ENCODE data around the gene TMEM119. TPM values are rescaled to one million over a fixed set of nuclear protein-coding genes. Genes with fewer than 3 reads are reported as not detected.

The TMEM119 gene
- polyA plus RNA-seq, 1 experiment = 60.3 TPM

- Histone ChIP-seq H3K27ac (ENCODE audit: low read depth, low read length) (no peak overlapping the region), H3K9me3 (ENCODE audit: control insufficient read depth, insufficient read depth, low read length) (peaks cover 7% of the 10 kb centered on the region), H3K4me3 (ENCODE audit: low read depth, low read length) (no peak overlapping the region), H3K27me3 (ENCODE audit: control insufficient read depth, insufficient read depth, low read length) (no peaks in the 10 kb centered on the region)
- ChIA-PET CTCF (interaction anchor here (0.6 to 11.2 kb wide), 57 partner anchors 9 to 538 kb away, joined by 3 to 508 read pairs (median 5); partner anchors contain the start of genes ISCU, SART3 and SELPLG), POLR2A (no interaction called here)
- TF ChIP-seq CTCF (IDR thresholded peaks at IDR 0.05; ENCODE audit: low read depth, low read length) = no peak
- DNase-seq (ENCODE audit: low read depth, low spot score) = no peak
Observed at GRCh38 chr12:108616941-108617858, 19.3 kb upstream of the TMEM119 start.

- POLR2A ChIA-PET = interaction anchor here (0.6 to 1.5 kb wide), 2 partner anchors 55 to 188 kb away, joined by 3 read pairs; partner anchors contain the start of gene SART3
- H3K27ac ChIP-seq (ENCODE audit: low read depth, low read length) = no peak overlapping the region
- no peak for TF ChIP-seq CTCF (IDR thresholded peaks at IDR 0.05; ENCODE audit: low read depth, low read length)
- no peaks in the 10 kb centered on the region for H3K27me3 ChIP-seq (ENCODE audit: control insufficient read depth, insufficient read depth, low read length)
- DNase-seq (ENCODE audit: low read depth, low spot score) = no peak
- CTCF ChIA-PET = interaction anchor here (1.1 to 11.2 kb wide), 4 partner anchors 9 to 50 kb away, joined by 3 to 508 read pairs (median 40); partner anchors contain the start of genes ISCU and SART3
- peaks cover 7% of the 10 kb centered on the region for H3K9me3 ChIP-seq (ENCODE audit: control insufficient read depth, insufficient read depth, low read length)
- H3K4me3 ChIP-seq (ENCODE audit: low read depth, low read length) = no peak overlapping the region
Observed at GRCh38 chr12:108616359-108616758, 18.5 kb upstream of the TMEM119 start.

- ChIA-PET CTCF (interaction anchor here (0.7 to 11.2 kb wide), 3 partner anchors 31 to 187 kb away, joined by 4 to 508 read pairs (median 4); partner anchors contain the start of genes ISCU and SART3), POLR2A (interaction anchor here (0.6 to 1.5 kb wide), 3 partner anchors 16 to 189 kb away, joined by 3 read pairs; partner anchors contain the start of gene SART3)
- Histone ChIP-seq H3K4me3 (ENCODE audit: low read depth, low read length) (no peak overlapping the region), H3K27me3 (ENCODE audit: control insufficient read depth, insufficient read depth, low read length) (no peaks in the 10 kb centered on the region), H3K9me3 (ENCODE audit: control insufficient read depth, insufficient read depth, low read length) (peaks cover 7% of the 10 kb centered on the region), H3K27ac (ENCODE audit: low read depth, low read length) (no peak overlapping the region)
- TF ChIP-seq CTCF (IDR thresholded peaks at IDR 0.05; ENCODE audit: low read depth, low read length) = no peak
- no peak for DNase-seq (ENCODE audit: low read depth, low spot score)
Observed at GRCh38 chr12:108615918-108616317, 18.0 kb upstream of the TMEM119 start.

- ChIA-PET POLR2A (no interaction called here), CTCF (interaction anchor here (11.2 kb wide), 1 partner anchor 48 kb away, joined by 508 read pairs; the partner anchor contains the start of genes ISCU and SART3)
Observed at GRCh38 chr12:108614639-108615038, 16.8 kb upstream of the TMEM119 start.

More at GRCh38 chr12:108614639-108615038, 16.8 kb upstream of the TMEM119 start:
- no peak for DNase-seq (ENCODE audit: low read depth, low spot score)
- H3K4me3 ChIP-seq (ENCODE audit: low read depth, low read length) = no peak overlapping the region
- no peak overlapping the region for H3K27ac ChIP-seq (ENCODE audit: low read depth, low read length)
- H3K27me3 ChIP-seq (ENCODE audit: control insufficient read depth, insufficient read depth, low read length) = no peaks in the 10 kb centered on the region
- peaks cover 7% of the 10 kb centered on the region for H3K9me3 ChIP-seq (ENCODE audit: control insufficient read depth, insufficient read depth, low read length)
- TF ChIP-seq CTCF (IDR thresholded peaks at IDR 0.05; ENCODE audit: low read depth, low read length) = no peak

Measured in AG04450 (cell line).